Daoy (cell line): Measurements from ENCODE around the gene ABCA3. TPM values are rescaled to one million over a fixed set of nuclear protein-coding genes. Genes with fewer than 3 reads are reported as not detected.
A peak's percentile ranks its signal among the peaks of the same experiment; 100 is the strongest.

Experiments used
- DNase-seq: peaks from one replicate; pipeline ENCODE4 v3.0.0-alpha.2; 2015; ENCODE audit warnings: low read depth
- total RNA-seq: library from RNA; depleted of rRNA; stranded (reverse); fragments of >200 nt; shearing (Covaris generic); gene quantifications from 2 replicates; pipeline ENCODE4 v1.2.3, GENCODE V29; 2014; rRNA removed

The ABCA3 gene
- total RNA-seq, 1 experiment from 2014 or later = 5.9 TPM

- no peak for DNase-seq
Observed at GRCh38 chr16:2235695-2236336, 104.7 kb downstream of the ABCA3 start.

GRCh38 chr16:2235234-2235651, 105.3 kb downstream of the ABCA3 start:
- no peak for DNase-seq

- DNase-seq = no peak
Observed at GRCh38 chr16:2234813-2235170, 105.7 kb downstream of the ABCA3 start.

DNA sequence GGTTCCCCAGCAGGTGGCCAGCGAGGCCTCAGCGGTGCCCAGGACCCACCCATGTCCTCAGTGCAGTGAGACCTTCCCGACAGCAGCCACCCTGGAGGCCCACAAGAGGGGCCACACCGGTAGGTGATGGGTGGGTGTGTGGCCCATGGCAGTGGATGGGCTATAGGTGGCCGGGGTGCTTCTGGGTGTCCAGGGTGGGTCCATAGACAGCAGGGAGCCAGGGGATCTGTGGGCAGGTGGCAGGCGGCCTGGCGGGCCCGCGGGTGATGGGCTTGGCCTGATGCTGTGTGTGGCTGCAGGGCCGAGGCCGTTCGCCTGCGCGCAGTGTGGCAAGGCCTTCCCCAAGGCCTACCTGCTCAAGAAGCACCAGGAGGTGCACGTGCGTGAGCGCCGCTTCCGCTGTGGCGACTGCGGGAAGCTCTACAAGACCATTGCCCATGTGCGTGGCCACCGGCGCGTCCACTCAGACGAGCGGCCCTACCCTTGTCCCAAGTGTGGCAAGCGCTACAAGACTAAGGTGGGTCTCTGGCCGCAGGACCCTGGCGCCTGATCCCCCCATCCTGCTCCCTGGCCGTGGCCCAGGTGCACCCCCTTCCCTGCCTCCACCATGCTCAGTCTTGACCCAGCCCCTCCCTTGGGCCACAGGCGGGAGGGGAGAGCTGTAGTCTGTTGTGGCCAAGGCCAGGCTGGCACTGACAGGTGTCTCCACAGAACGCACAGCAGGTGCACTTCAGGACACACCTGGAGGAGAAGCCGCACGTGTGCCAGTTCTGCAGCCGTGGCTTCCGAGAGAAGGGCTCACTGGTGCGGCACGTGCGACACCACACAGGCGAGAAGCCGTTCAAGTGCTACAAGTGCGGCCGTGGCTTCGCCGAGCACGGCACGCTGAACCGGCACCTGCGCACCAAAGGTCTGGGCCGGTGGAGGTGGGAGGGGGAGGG, 106.4 kb downstream of the ABCA3 start:
- DNase-seq = no peak

- DNase-seq = no peak
Observed at GRCh38 chr16:2233046-2233775, 107.3 kb downstream of the ABCA3 start.

DNA sequence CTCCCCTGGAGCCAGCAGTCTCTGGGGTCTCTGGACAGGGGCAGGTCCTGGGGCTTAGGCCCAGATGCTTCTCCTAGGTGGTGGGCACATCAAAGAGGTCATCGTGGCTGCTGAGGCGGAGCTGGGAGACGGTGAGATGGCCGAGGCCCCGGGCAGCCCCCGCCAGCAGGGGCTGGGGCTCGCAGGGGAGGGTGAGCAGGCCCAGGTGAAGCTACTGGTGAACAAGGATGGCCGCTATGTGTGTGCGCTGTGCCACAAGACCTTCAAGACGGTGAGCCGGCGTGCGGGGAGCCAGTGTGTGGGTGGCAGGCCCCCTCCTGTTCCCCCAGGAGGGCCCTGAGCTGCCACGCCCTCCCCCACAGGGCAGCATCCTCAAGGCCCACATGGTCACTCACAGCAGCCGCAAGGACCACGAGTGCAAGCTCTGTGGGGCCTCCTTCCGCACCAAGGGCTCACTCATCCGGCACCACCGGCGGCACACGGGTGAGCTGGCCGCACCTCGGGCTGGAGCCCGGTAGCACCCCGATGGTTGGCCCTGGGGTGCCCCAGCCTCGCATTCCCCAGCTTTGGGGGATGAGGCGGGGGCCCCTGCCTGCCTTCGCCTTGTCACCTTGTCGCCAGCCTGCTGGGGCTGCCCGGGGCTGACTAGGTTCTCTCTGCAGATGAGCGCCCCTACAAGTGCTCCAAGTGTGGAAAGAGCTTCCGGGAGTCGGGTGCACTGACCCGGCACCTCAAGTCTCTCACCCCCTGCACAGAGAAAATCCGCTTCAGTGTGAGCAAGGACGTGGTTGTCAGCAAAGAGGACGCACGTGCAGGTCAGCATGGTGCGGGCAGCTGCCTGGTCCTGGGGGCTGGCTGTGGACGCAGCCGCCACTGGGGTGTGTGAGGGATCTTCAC, 108.2 kb downstream of the ABCA3 start:
- DNase-seq = no peak

DNA sequence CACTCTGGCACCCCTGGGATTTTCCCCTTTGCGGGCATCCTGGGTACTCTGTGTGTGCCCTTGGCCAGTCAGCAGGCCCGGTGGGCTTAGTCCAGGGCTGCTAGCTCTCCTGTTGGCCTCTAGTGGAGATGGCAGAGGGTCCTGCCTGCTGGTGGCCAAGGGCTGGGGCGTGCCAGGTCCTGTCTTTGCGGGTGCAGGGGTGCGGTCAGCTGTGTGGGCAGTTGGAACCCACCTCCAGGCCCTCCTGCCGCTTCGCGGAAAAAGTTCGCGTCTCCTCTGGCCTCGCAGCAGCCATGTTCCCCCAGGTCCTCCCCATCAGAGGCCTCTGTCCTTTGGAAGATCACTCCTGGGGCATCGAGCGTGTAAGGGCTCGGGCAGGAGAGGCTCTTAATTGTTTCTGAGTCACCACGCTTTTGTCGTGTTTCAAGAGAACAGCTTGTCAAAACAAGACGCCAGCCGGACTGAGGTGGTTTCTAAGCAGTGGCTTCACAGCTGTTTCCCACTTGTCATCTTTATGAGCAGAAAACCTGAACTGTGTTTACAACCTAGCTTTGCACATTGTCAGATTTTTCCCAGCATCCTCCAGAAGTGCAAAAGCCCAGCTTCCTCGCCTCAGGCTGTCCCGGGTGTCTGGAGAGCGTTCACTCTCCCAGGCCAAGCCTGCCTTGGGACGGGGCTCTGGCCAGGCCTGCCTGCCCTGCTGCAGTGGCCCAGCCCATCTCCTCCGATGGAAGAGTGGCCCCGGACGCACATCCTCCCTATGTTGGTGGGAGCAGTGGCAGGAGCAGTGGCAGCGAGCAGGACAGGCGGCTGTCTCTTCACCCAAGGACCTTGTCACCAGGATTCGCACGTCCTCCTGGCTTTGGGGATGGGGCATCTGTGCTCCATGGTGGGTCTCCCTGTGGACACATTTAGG, 109.3 kb downstream of the ABCA3 start:
- peak; percentile 31 for DNase-seq

DNA sequence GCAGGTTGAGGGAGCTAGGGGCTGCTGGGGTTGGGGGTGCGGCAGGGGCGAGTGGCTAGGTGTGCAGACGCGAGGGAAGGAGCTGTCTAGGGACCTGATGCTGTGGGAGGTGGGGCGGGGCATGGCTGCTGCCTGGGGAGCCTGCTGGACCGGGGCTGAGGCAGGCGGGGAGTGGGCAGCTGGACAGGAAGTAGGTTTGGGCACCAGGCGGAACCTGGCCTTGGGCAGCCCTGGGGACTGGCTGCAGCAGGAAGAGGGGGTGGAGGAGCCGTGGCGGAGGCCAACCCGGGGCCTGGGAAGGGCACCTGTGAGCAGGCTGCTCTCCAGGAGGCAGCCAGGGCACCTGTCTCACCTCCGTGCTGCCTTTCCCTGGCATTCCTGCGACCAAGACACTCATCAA, 110.2 kb downstream of the ABCA3 start:
- DNase-seq = no peak

- DNase-seq = no peak
Observed at GRCh38 chr16:2229632-2230250, 110.8 kb downstream of the ABCA3 start.

GRCh38 chr16:2229091-2229490, 111.4 kb downstream of the ABCA3 start:
- DNase-seq = no peak

GRCh38 chr16:2228161-2228824, 112.2 kb downstream of the ABCA3 start:
- DNase-seq = no peak

- no peak for DNase-seq
Observed at GRCh38 chr16:2226918-2227317, 113.6 kb downstream of the ABCA3 start.

DNA sequence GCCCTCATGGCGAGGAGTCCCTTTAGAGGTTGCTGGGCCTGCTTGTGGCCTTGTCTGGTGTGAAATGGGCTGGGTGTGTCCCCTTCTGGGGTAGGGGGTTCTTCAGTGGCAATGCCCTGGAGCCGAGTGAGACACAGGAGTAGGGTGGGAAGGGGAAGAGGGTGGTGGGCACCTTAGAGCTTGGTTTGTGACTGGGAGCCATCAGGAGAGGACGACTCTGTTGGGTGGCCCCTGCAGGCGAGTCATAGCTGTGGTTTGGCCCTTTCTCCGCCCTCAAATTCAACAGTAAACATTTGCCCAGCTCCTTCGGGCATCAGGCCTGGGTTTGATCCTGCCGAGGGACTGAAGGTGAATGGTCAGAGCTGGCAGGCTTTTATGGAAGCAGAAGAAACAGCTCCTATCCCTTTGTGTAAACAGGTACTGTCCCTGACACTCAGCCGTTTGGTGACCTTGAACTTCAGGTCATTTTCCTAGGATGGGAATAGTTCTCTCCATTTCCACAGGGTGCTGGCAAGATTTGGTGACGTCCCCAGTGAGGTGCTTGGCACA, 114.2 kb downstream of the ABCA3 start:
- no peak for DNase-seq

Other genes starting within 250 kb of the ABCA3 start
- 12.0 and 46.5 TPM in 2 replicates for gene PKD1, start 204.8 kb downstream of the ABCA3 start, total RNA-seq
- 0.11 and 0.21 TPM in 2 replicates for gene RAB26, start 192.1 kb downstream of the ABCA3 start, total RNA-seq
- 43.4 and 45.5 TPM in 2 replicates for gene TRAF7, start 184.9 kb downstream of the ABCA3 start, total RNA-seq
- gene CASKIN1, start 144.1 kb downstream of the ABCA3 start, total RNA-seq = 0.06 TPM in 1 of 2 replicates, not detected in the other
- 12.1 and 19.3 TPM in 2 replicates for gene MLST8, start 135.3 kb downstream of the ABCA3 start, total RNA-seq
- 0.68 and 1.9 TPM in 2 replicates for gene BRICD5, start 129.9 kb downstream of the ABCA3 start, total RNA-seq
- 16.9 and 21.8 TPM in 2 replicates for gene PGP, start 125.9 kb downstream of the ABCA3 start, total RNA-seq
- 20.5 and 20.8 TPM in 2 replicates for gene E4F1, start 117.1 kb downstream of the ABCA3 start, total RNA-seq
- 0.89 and 1.0 TPM in 2 replicates for gene DNASE1L2, start 104.3 kb downstream of the ABCA3 start, total RNA-seq
- gene ECI1, start 89.1 kb downstream of the ABCA3 start, total RNA-seq = 22.6 and 41.1 TPM in 2 replicates
- 147 and 161 TPM in 2 replicates for gene RNPS1, start 72.6 kb downstream of the ABCA3 start, total RNA-seq
- 36.3 and 37.3 TPM in 2 replicates for gene CCNF, start 88.7 kb upstream of the ABCA3 start, total RNA-seq
- 21.1 and 29.3 TPM in 2 replicates for gene TEDC2, start 119.4 kb upstream of the ABCA3 start, total RNA-seq
- gene NTN3, start 130.6 kb upstream of the ABCA3 start, total RNA-seq = not detected in 2 replicates
- 5.6 and 6.8 TPM in 2 replicates for gene TBC1D24, start 134.4 kb upstream of the ABCA3 start, total RNA-seq
- gene ATP6V0C, start 173.2 kb upstream of the ABCA3 start, total RNA-seq = 19.9 and 31.2 TPM in 2 replicates
- gene AMDHD2, start 179.6 kb upstream of the ABCA3 start, total RNA-seq = 11.7 and 22.0 TPM in 2 replicates
- not detected in 2 replicates for gene CEMP1, start 190.7 kb upstream of the ABCA3 start, total RNA-seq
- 10.5 and 12.8 TPM in 2 replicates for gene PDPK1, start 197.3 kb upstream of the ABCA3 start, total RNA-seq